Thyroid gland (tissue), 4 donors: ENCODE data around the gene TMIGD3.

Experiments
- CTCF ChIP-seq, 6 experiments: fragments of 200-600 bp in 3 of 6; fragments of 450-650 bp in 3 of 6; sonication (generic) in 3 of 6; IDR thresholded peaks; one replicate each; pipeline ENCODE4 v1.5.1; 2016 to 2019; ENCODE audit warnings: antibody characterized with exemption in 6 of 6, mild to moderate bottlenecking in 2 of 6, inconsistent platforms in 1 of 6, moderate library complexity in 1 of 6
- POLR2A ChIP-seq, 2 donors: fragments of 450-650 bp; IDR thresholded peaks; one replicate each; pipeline ENCODE4 v1.6.1; 2017; ENCODE audit warnings: antibody characterized with exemption in 2 of 2, mild to moderate bottlenecking in 2 of 2, moderate library complexity in 1 of 2

GRCh38 chr1:111461765-111462164 is 41.7 kb downstream of the TMIGD3 start:
- no peak for TF ChIP-seq CTCF (IDR thresholded peaks at IDR 0.05)
- no peak for TF ChIP-seq POLR2A (IDR thresholded peaks at IDR 0.05)
